Kidney (tissue), 14 donors: ENCODE measurements around the gene SNTG2. TPM values are rescaled to one million over a fixed set of nuclear protein-coding genes. Genes with fewer than 3 reads are reported as not detected.

Experiments
- DNase-seq, 5 donors: peaks; one replicate each; pipeline ENCODE4 v3.0.0-alpha.2; 2013 to 2020
- FAIRE-seq: peaks from 2 replicates; lab custom pipeline; 2012; peaks lifted over from hg19 to GRCh38; lab: Jason Lieb, UNC
- H3K27ac ChIP-seq, 2 donors: one replicate each; pipeline ENCODE4 v1.7.0; 2013; ENCODE audit warnings: low read depth in 2 of 2, low read length in 2 of 2, inconsistent platforms in 1 of 2
- H3K27me3 ChIP-seq: one replicate; pipeline ENCODE4 v1.7.1; 2013; ENCODE audit warnings: low read length, inconsistent platforms; ENCODE audit not compliant: control insufficient read depth, insufficient read depth
- H3K36me3 ChIP-seq, 3 donors: one replicate each; pipeline versions ENCODE4 v1.7.0 to v1.7.1; 2013; ENCODE audit warnings: low read length in 3 of 3, control low read depth in 1 of 3, inconsistent platforms in 1 of 3; ENCODE audit not compliant: insufficient read depth in 3 of 3, control insufficient read depth in 2 of 3
- H3K4me1 ChIP-seq, 3 donors: one replicate each; pipeline versions ENCODE4 v1.7.0 to v1.7.1; 2013; ENCODE audit warnings: low read length in 3 of 3, inconsistent platforms in 1 of 3, low read depth in 1 of 3; ENCODE audit not compliant: control insufficient read depth in 2 of 3, insufficient read depth in 2 of 3
- H3K4me3 ChIP-seq, 3 donors: one replicate each; pipeline versions ENCODE4 v1.7.0 to v1.8.1; 2013; ENCODE audit warnings: low read length in 3 of 3, control low read depth in 1 of 3, inconsistent platforms in 1 of 3
- H3K9ac ChIP-seq, 3 donors: one replicate each; pipeline versions ENCODE4 v1.7.0 to v1.7.1; 2013; ENCODE audit warnings: low read length in 3 of 3, control low read depth in 1 of 3, inconsistent platforms in 1 of 3
- H3K9me3 ChIP-seq, 3 donors: one replicate each; pipeline versions ENCODE4 v1.7.0 to v1.7.1; 2013; ENCODE audit warnings: low read length in 3 of 3, control low read depth in 1 of 3, inconsistent platforms in 1 of 3; ENCODE audit not compliant: control insufficient read depth in 2 of 3, insufficient read depth in 1 of 3
- CTCF ChIP-seq: IDR thresholded peaks from 3 replicates; pipeline ENCODE4 v1.5.1; 2012; ENCODE audit warnings: mild to moderate bottlenecking, moderate library complexity, borderline replicate concordance; ENCODE audit not compliant: insufficient read depth; ENCODE audit errors: extremely low read depth
- intact Hi-C: fragments of 100-400 bp; cut with DNase I; formaldehyde crosslinking; loops from one replicate; pipeline ENCODE4 v1.11.1; 2022
- polyA plus RNA-seq: library from polyadenylated mRNA; stranded (reverse); fragments of 350-450 nt; fragmentation: Illumina TruSeq; extraction: RNeasy Lipid Tissue Mini Kit (QIAGEN cat#74804); gene quantifications from one replicate; pipeline ENCODE4 v1.2.3, GENCODE V29; 2014; ENCODE audit warnings: low read depth, low replicate concordance; ENCODE audit not compliant: insufficient read depth
- total RNA-seq: library from RNA; stranded (reverse); fragmentation: NEBNext Ultra II Directional; extraction: Animal tissue kit (Norgen Biotek cat#: 25700); gene quantifications from one replicate; pipeline ENCODE4 v1.2.1, GENCODE V29; 2021
- donor health status: control.
- donor health status: control.
- donor health status: control.
- donor health status: control.
- donor health status: control.
- donor health status: DM: yes; HTN: yes; CAD: no.
- donor health status: Normal renal cell carcinoma (clear cell type).

Gene SNTG2
- total and polyA plus RNA-seq, 2 donors from 2014 or later = 2.2 TPM; not detected in 1

GRCh38 chr2:949384-950079, 1.1 kb upstream of the SNTG2 start:
- intact Hi-C loops = no loop called here
- H3K27ac ChIP-seq = no peak overlapping the region
- no peaks in the 10 kb centered on the region for H3K36me3 ChIP-seq
- no peak overlapping the region for H3K9ac ChIP-seq
- FAIRE-seq (no peak), DNase-seq (peak in 1 of 5 donors; percentile 27)
- H3K9me3 ChIP-seq = peaks cover 0 to 7% (median 0%) of the 10 kb centered on the region in 3 donors
- no peak for TF ChIP-seq CTCF
- no peaks in the 10 kb centered on the region for H3K4me1 ChIP-seq
- peaks cover 6% of the 10 kb centered on the region for H3K27me3 ChIP-seq
- peak overlapping the region in 2 of 3 donors; percentile 34 to 48 for H3K4me3 ChIP-seq

GRCh38 chr2:951224-952006, 766 bp downstream of the SNTG2 start:
- Histone ChIP-seq H3K4me1 (no peaks in the 10 kb centered on the region), H3K36me3 (no peaks in the 10 kb centered on the region), H3K9me3 (no peaks in the 10 kb centered on the region), H3K4me3 (no peak overlapping the region), H3K27me3 (peaks cover 6% of the 10 kb centered on the region), H3K9ac (no peak overlapping the region), H3K27ac (no peak overlapping the region)
- DNase-seq (peak in 1 of 5 donors; percentile 37), FAIRE-seq (no peak)
- no peak for TF ChIP-seq CTCF
- intact Hi-C loops = no loop called here

GRCh38 chr2:953408-953807, 2.8 kb downstream of the SNTG2 start:
- FAIRE-seq (no peak), DNase-seq (no peak)
- no peak overlapping the region for H3K4me3 ChIP-seq
- no peaks in the 10 kb centered on the region for H3K36me3 ChIP-seq
- intact Hi-C loops = no loop called here
- TF ChIP-seq CTCF = no peak
- no peak overlapping the region for H3K27ac ChIP-seq
- H3K9ac ChIP-seq = no peak overlapping the region
- H3K4me1 ChIP-seq = no peaks in the 10 kb centered on the region
- H3K9me3 ChIP-seq = no peaks in the 10 kb centered on the region
- H3K27me3 ChIP-seq = peaks cover 6% of the 10 kb centered on the region
